CD4-positive, alpha-beta T cell treated with Interleukin-15 for 4 hours (primary cell): ENCODE data around the gene AOPEP.
"Not testable (repeated sequence)": the region's sequence is repeated elsewhere in the genome, so short reads cannot be mapped to it uniquely, and the experiment has no call there.

Source experiments
- DNase-seq: peaks from one replicate; pipeline ENCODE4 v3.0.0-alpha.2; 2020; ENCODE audit warnings: low spot score

The AOPEP gene

GRCh38 chr9:94965631-94966030, 239.1 kb downstream of the AOPEP start:
- DNase-seq, result not testable (repeated sequence)

- not testable (repeated sequence) for DNase-seq
Measured at GRCh38 chr9:94966046-94966445, 239.5 kb downstream of the AOPEP start.

- no peak for DNase-seq
Measured at GRCh38 chr9:94967482-94967881, 241.0 kb downstream of the AOPEP start.

GRCh38 chr9:94971378-94972131, 245.1 kb downstream of the AOPEP start:
- no peak for DNase-seq

DNA sequence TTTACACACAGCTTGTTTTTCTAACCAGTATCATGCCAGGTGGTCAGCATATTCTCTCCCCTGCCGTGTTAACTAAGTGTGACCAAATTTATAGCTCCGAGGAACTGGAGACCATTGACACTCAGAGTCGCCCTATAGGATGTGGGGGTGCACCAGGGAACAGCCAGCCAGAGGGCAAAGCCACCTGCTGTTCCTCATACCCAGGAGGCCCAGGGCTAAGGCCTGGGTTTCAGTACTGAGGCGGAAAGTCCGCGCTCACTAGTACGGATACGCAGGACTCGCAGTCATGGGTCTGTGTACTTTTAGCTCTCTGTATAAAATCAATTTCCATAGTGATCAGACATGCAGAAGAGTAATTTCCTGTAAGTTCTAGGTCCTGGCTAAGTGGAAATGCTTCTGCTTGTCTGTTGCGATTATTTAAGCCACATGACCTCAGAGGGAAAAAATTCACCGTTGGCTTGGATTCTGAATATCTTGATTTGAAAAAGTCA, 247.0 kb downstream of the AOPEP start:
- no peak for DNase-seq

DNA sequence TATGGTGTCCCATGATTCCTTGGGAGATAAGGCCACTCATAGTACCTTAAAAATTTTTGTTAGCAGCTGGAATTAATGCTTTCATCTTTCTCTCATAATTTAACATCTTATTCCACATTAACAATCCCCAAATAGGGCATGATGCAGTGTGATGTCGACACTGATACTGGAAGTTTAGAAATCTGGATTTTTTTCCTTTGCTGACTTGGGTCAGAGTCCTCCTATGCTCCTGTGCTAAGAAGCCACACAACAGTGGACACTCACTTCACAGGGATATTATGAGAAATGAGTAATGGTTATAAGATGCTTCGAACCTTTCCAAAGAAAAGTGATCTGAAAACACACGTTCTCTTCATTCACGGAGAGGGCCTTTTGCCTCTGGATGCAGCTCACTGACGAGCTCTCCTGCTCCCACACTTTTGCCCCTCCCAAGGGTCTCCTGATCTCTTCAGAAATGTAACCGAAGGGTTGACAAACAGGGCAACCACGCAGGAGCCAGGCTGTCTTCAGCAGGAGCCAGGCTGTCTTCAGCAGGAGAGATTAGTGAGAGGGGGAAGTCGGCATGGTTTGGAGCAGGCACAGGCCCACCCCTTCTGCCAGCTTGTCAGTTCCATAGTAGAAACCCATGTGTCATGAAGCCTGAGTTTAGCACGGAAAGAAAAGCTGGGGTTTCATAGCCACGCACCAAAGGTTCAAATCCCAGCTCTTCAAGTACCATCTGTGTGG, 247.8 kb downstream of the AOPEP start:
- no peak for DNase-seq

DNA sequence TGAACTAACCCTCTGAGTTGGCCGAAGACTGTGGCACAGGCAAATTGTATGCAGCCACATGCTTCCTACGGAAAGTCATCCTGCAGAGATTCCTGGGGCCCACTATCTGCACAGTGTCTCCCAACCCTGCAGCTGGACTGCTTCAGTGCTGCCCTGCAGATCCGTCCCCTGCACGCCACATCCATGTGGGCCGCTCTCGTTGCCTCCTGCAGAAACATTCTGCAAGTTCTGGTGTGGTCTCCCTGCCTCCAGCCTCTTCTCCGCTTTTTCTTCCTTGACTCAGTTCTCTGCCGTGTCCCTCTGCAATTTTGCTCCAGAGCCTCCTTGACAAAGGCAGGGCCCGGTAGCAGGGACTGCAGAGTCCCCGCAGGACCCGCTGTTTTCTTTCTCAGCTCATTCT, 249.0 kb downstream of the AOPEP start:
- DNase-seq, result no peak

GRCh38 chr9:94976077-94976476, 249.6 kb downstream of the AOPEP start:
- no peak for DNase-seq

GRCh38 chr9:94977416-94977815, 250.9 kb downstream of the AOPEP start:
- no peak for DNase-seq

DNA sequence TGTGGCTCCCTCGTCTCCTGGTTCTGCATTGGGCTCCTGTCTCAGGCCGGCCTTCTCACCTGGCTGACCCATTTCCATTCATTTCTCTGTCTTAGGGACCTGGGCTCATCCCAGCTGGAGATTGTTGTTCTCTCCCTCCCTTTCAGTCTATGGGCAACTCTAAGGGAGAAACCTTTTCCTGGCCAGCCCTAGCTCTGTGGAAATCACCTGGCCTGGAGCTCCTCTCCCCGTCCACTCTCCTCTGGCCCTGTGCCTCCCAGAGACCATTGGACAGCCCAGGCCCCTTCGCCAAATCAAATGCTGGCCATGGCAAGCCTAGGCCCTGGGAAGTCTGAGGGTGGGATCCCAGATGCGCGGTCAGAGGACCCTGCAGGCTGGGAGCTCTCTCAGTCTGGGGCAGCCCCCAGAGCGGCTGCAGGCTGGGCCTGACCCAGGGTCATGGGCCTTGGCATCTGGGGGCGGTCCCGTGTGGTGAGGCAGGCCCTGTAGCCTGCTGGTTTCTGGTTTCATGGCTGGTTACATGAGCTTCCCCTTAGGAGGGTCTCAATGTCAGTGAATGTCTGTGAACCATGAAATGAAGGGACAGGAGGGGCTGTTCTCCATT, 253.5 kb downstream of the AOPEP start:
- no peak for DNase-seq

GRCh38 chr9:94980947-94981722, 254.6 kb downstream of the AOPEP start:
- no peak for DNase-seq

DNA sequence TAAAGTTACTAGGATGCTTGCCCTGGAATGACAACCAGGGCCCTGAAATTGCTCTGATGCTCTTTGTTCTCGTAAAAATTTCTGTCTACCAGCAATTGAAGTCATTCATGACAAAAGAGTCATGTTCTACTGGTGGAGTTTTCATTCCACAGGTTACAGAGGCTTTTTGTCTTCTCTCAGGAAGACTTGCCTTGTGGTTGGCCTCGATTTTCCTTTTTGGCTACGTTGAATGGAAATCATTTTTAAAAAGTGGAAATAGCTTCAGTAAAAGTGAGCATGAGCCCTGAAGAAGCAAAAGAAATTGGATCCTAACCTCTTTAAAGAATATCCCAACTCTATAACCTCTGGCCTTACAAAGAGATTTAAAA, 255.2 kb downstream of the AOPEP start:
- no peak for DNase-seq

DNA sequence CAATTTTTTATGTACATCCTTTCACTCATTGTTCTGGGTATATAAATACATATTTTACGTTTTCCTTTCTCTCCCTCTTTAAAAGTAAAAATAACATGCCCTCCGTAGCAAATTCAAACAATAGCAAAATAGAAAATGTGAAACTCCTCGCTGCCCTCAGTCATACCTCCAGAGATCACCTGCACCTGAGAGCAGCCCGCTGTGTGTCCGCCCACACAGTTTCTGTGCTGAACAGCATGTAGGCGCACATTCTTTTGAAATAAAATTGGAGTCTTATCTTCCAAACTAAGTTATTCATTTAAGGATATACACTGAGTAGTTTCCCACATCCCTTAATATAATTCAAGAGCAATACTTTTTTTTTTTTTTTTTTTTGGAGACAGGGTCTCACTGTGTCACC, 255.7 kb downstream of the AOPEP start:
- no peak for DNase-seq

DNA sequence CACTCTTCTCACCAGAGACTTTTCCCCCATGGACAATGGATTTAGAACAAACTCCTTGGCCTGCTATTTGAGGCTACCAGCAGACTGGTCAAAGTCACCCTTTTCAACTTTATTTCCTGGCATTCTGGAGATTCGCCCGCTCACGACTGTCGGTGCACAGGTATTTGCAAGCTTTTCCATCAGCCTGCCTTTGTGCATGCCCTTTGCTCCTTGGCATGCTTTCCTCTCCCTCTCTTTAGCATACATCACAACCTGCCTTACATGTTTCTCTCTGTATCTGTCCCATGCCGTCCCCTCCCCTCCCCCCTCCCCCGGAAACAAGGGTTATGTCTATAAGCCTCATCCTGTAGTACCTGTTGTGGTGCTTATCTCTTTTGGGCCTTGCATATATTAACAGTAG, 257.1 kb downstream of the AOPEP start:
- no peak for DNase-seq

- DNase-seq, result no peak
Measured at GRCh38 chr9:94984891-94985476, 258.5 kb downstream of the AOPEP start.

DNA sequence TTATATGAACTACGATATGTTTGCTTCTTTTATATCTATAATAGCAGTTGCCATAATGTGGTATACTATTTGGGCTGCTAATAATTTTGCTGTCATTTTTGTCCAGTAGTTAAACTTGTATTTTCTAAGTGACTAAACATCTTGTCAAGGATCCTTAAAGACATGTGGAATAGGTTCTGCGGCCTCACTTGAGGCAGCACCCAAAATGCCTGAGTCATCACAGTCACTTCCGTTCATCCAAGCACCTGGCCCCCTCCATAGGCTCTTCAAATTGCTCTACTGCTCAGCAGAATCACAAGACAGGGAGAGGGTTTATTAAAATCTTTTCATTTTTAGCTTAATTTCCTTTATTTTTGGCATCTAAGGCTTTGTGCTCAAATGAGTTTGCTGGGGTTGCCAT, 259.1 kb downstream of the AOPEP start:
- no peak for DNase-seq

- DNase-seq, result no peak
Measured at GRCh38 chr9:94987731-94988130, 261.2 kb downstream of the AOPEP start.

DNA sequence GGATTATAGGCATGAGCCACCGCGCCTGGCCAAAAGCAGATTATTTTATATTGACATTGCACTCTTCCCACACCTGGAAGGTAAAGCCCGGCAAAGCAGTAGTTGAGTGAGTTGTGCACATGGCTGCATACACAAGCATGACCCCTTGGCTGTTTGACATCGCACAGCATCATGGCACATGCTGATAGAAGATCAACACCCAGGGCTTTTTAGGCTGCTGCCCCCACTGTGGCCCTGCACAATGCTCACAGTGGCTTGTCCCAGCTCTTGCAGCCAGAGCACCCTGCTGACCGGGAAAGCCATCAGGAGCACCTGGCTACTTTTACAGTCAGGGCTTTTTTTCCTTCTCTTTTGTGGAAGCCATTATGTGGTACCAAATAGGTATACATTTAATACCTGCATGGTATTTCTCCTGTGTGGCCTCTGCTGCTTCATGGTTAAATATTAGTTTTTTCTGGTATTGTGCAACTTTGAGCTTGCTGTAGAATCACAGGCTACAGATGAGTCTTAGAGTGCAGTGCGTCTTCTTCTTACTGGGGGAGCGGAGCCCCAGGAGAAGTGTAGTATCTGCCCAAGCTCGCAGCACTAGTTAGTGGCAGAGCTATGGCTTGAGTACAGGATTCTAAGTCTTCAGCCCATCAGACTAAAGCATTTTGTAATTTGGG, 264.5 kb downstream of the AOPEP start:
- no peak for DNase-seq

DNA sequence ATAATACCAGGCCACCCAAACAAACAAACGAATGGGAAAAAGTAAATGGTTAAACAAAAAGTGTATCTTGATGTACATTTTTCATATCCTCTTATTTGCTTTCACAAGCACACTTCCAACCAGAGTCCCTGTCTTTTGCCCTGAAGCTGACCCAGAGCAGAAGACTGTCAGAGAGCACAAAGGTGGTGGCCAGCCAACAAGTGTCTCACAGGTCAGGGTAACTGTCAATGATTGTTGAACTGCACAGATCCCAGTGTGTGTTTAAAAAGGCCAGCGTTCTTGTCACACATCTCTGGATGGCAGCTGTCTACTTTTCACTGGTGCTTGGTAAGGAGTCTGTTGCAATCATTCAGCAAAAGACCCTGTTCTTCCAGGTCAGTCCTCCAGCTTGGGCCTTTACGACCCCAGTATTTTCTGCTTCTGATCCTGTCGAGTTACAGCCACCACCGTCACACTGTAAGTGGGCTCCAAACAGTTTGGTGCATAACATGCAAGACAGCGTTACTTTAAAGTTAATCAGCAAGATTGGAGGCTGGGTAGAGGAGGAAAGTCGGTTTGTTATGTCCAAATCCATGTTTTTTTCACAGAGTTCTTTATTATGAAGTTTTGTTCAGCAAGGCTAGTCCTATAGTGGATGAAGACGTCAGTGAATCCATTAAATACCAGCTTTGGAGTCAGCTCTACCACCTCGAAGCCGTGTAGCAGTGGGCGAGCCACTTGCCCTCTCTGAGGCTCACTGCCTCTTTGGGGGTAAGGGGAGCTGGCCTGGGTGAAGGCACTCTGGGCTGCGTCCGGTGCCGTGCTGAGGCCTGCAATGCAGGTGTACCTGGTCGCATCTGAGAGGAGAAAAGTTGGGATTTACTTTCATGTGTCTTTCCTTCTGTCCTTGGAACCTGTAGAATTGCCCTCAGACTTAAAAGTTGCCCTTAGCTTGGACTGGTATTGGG, 265.7 kb downstream of the AOPEP start:
- no peak for DNase-seq

- DNase-seq, result no peak
Measured at GRCh38 chr9:94993160-94993820, 266.8 kb downstream of the AOPEP start.
